ENCODE data around the gene SRSF1. TPM values are rescaled to one million over a fixed set of nuclear protein-coding genes. Genes with fewer than 3 reads are reported as not detected.
"Not testable (repeated sequence)": the region's sequence is repeated elsewhere in the genome, so short reads cannot be mapped to it uniquely, and the experiment has no call there.

SRSF1 gene
- total RNA-seq, 2 experiments from 2014 or later, result 333 to 342 TPM

DNA sequence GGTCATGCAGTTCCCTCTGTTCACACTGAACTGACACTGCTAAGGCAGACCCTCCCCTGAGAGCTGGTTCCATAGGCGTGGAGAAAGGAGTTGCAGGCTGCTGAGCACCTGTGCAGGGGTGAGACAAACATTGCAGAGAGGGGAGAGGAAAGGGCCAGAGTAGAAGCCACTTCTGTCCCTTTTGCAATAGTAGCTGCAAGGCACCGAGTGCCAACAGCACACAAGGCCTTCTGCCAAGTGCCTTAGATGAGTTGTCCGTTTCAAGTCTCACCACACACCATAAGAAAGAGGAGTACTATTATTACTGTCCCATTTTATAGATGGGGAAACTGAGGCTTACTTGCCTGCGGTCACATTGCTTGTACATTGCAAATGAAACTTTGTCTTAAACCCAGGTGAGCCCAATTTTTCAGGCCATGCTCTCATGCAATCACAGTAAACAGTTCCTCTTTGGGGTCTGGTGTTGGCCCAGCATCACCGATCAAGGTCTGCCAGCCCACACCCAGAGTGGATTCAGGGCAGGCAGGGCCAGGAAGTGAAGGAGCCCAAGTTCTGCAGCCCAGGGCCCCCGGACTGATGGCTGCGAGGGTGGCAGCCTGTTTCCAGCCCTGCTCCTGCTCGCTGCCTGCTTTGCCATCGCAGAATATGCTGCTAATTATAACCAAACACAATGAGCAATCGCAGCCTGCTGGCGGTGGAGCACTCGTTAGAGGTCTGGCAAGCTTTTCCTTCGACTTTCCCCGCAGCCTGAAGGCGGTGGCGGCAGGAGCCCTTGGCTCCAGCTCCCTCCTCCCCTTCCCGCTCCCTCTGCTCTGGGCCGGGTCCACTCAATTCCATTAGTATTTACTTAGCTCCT is 39.4 kb upstream of the SRSF1 start:
- Mint-ChIP-seq H3K9me3 (no peaks in the 10 kb centered on the region), H3K27ac (no peak overlapping the region), H3K36me3 (ENCODE audit: low read depth) (no peaks in the 10 kb centered on the region), H3K4me3 (no peak overlapping the region), H3K27me3 (peaks cover 14% of the 10 kb centered on the region), H3K4me1 (ENCODE audit: low read depth) (no peaks in the 10 kb centered on the region)
- ChIA-PET POLR2A (no interaction called here), CTCF (no interaction called here)
- TF ChIP-seq CTCF (IDR thresholded peaks at IDR 0.05), result no peak
- intact Hi-C loops (cut with micrococcal nuclease), result no loop called here
- ATAC-seq (no peak), DNase-seq (no peak)

- H3K4me3 Mint-ChIP-seq; DNase-seq; H3K36me3 Mint-ChIP-seq (ENCODE audit: low read depth); H3K4me1 Mint-ChIP-seq (ENCODE audit: low read depth); H3K27ac Mint-ChIP-seq; ATAC-seq; H3K9me3 Mint-ChIP-seq; POLR2A ChIA-PET; intact Hi-C loops (cut with micrococcal nuclease); CTCF ChIA-PET: not testable (repeated sequence)
- peaks cover 21% of the 10 kb centered on the region for H3K27me3 Mint-ChIP-seq
These were observed 37.2 kb upstream of the SRSF1 start for GRCh38 chr17:58044256-58044655.

- Mint-ChIP-seq H3K36me3 (ENCODE audit: low read depth) (no peaks in the 10 kb centered on the region), H3K27ac (no peak overlapping the region), H3K27me3 (peaks cover 21% of the 10 kb centered on the region), H3K4me3 (no peak overlapping the region), H3K4me1 (ENCODE audit: low read depth) (no peaks in the 10 kb centered on the region), H3K9me3 (no peaks in the 10 kb centered on the region)
- no peak for DNase-seq
- no peak for ATAC-seq
- intact Hi-C loops (cut with micrococcal nuclease), result no loop called here
- ChIA-PET CTCF (no interaction called here), POLR2A (no interaction called here)
- no peak for TF ChIP-seq CTCF (IDR thresholded peaks at IDR 0.05)
These were observed 36.5 kb upstream of the SRSF1 start for GRCh38 chr17:58043221-58044181.

GRCh38 chr17:58041161-58041560 is 34.1 kb upstream of the SRSF1 start:
- no peak for TF ChIP-seq CTCF (IDR thresholded peaks at IDR 0.05)
- no peak for ATAC-seq
- Mint-ChIP-seq H3K36me3 (ENCODE audit: low read depth) (no peaks in the 10 kb centered on the region), H3K4me3 (no peak overlapping the region), H3K27me3 (peaks cover 25% of the 10 kb centered on the region), H3K9me3 (no peaks in the 10 kb centered on the region), H3K4me1 (ENCODE audit: low read depth) (no peaks in the 10 kb centered on the region), H3K27ac (no peak overlapping the region)
- ChIA-PET POLR2A (no interaction called here), CTCF (interaction anchor here (0.9 kb wide), 1 partner anchor 10 kb away, joined by 4 read pairs; no protein-coding TSS in a partner anchor)
- intact Hi-C loops (cut with micrococcal nuclease), result no loop called here
- DNase-seq, result no peak

GRCh38 chr17:58040386-58040785 is 33.3 kb upstream of the SRSF1 start:
- POLR2A ChIA-PET, result no interaction called here
- Mint-ChIP-seq H3K27ac (no peak overlapping the region), H3K9me3 (no peaks in the 10 kb centered on the region), H3K27me3 (peaks cover 25% of the 10 kb centered on the region), H3K4me1 (ENCODE audit: low read depth) (no peaks in the 10 kb centered on the region), H3K4me3 (no peak overlapping the region), H3K36me3 (ENCODE audit: low read depth) (no peaks in the 10 kb centered on the region)
- TF ChIP-seq CTCF (IDR thresholded peaks at IDR 0.05), result no peak
- intact Hi-C loops (cut with micrococcal nuclease), result no loop called here
- DNase-seq (no peak), ATAC-seq (no peak)
- CTCF ChIA-PET, result interaction anchor here (0.7 kb wide), 1 partner anchor 113 kb away, joined by 3 read pairs; no protein-coding TSS in a partner anchor

All from activated CD8-positive, alpha-beta T cell treated with anti-CD3 and anti-CD28 coated beads for 36 hours (primary cell).